ENCODE measurements around the gene KRTAP1-5. TPM values are rescaled to one million over a fixed set of nuclear protein-coding genes. Genes with fewer than 3 reads are reported as not detected.

KRTAP1-5 gene
- total RNA-seq, 1 donor from 2014 or later = not detected

DNA sequence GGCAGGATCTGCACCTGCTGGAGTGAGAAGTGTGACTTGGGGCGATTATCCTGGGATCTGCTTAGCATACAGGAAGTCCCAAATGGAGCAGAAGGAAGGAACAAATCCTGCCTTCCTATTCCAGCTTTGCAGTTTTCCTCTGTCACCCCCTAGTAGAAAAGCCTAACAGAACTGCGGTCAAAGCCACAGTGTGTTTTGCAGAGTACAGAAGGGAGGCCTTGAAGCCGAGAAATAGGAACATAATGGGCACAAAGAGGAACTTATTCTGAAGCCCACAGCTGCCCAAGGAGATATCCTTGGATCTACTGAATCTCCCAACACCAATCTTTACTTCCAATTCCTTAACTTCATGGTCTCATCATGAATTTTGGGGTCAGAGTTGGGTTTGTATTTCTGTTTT lies 8.5 kb downstream of the KRTAP1-5 start:
- Histone ChIP-seq H3K36me3 (no peaks in the 10 kb centered on the region), H3K9me3 (no peaks in the 10 kb centered on the region), H3K27ac (no peak overlapping the region), H3K4me3 (no peak overlapping the region), H3K4me1 (no peaks in the 10 kb centered on the region), H3K27me3 (ENCODE audit: low read depth) (no peaks in the 10 kb centered on the region)
- no peak for TF ChIP-seq CTCF (IDR thresholded peaks at IDR 0.05)
- no peak for DNase-seq
- intact Hi-C loops (cut with DNase I) = no loop called here
- ATAC-seq = no peak

DNA sequence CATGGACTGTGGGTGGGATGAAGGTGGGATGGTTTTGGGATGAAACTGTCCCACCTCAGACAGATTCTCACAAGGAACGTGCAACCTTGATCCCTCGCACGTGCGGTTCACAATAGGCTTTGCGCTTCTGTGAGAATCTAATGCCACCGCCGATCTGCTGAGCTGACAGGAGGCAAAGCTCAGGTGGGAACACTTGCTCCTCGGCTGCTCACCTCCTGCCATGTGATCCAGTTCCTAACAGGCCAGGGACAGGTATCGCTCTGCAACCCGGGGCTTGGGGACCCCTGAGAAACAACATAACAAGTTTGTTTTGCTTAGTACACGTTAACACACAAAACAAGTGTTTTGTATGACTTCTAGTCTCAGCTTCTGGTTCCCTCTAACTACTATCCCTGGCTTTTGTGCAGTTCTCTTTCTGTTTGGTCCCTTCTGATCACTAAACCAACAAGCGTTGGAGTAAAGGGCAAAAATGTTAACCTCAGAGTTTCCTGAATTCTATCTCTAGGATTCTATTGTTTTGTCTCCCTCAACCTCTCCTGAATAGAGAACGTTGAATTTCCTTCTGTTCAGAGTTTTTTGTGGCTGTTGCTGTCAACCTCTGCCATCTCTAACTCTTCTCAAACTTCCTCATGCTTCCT lies 10.3 kb downstream of the KRTAP1-5 start:
- H3K4me1 ChIP-seq = no peaks in the 10 kb centered on the region
- H3K9me3 ChIP-seq = no peaks in the 10 kb centered on the region
- no peak overlapping the region for H3K27ac ChIP-seq
- no peaks in the 10 kb centered on the region for H3K36me3 ChIP-seq
- ATAC-seq (no peak), DNase-seq (no peak)
- intact Hi-C loops (cut with DNase I) = no loop called here
- TF ChIP-seq CTCF (IDR thresholded peaks at IDR 0.05) = no peak
- no peak overlapping the region for H3K4me3 ChIP-seq
- no peaks in the 10 kb centered on the region for H3K27me3 ChIP-seq (ENCODE audit: low read depth)

DNA sequence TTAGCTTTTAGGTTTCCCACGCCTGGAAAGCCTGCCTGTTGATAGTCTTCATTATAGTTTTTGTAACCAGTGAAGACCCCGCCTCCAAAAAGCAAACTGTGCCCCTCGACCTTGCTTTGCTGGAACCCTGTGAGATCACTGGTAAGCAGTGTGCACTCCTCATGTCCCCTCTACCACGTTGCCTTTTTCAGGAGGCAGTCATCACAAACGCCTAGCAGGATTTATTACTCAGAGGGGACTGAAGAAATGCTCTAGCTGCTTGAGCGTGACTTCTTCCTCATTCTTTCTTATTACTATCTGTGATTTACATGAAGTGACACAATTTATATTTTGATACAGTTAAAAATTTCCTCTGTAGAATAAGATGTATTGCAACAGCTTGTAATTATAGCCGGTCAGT lies 11.6 kb downstream of the KRTAP1-5 start:
- no peak for TF ChIP-seq CTCF (IDR thresholded peaks at IDR 0.05)
- Histone ChIP-seq H3K27ac (no peak overlapping the region), H3K4me1 (no peaks in the 10 kb centered on the region), H3K27me3 (ENCODE audit: low read depth) (no peaks in the 10 kb centered on the region), H3K4me3 (no peak overlapping the region), H3K9me3 (no peaks in the 10 kb centered on the region), H3K36me3 (no peaks in the 10 kb centered on the region)
- intact Hi-C loops (cut with DNase I) = no loop called here
- no peak for DNase-seq
- ATAC-seq = no peak

GRCh38 chr17:41013606-41014005 lies 13.4 kb downstream of the KRTAP1-5 start:
- no peaks in the 10 kb centered on the region for H3K9me3 ChIP-seq
- H3K36me3 ChIP-seq = no peaks in the 10 kb centered on the region
- DNase-seq (no peak), ATAC-seq (no peak)
- H3K27ac ChIP-seq = no peak overlapping the region
- intact Hi-C loops (cut with DNase I) = no loop called here
- TF ChIP-seq CTCF (IDR thresholded peaks at IDR 0.05) = no peak
- no peaks in the 10 kb centered on the region for H3K4me1 ChIP-seq
- no peaks in the 10 kb centered on the region for H3K27me3 ChIP-seq (ENCODE audit: low read depth)
- H3K4me3 ChIP-seq = no peak overlapping the region

- TF ChIP-seq CTCF (IDR thresholded peaks at IDR 0.05) = no peak
- no peaks in the 10 kb centered on the region for H3K36me3 ChIP-seq
- intact Hi-C loops (cut with DNase I) = no loop called here
Observed at GRCh38 chr17:41013181-41013580, 13.8 kb downstream of the KRTAP1-5 start.

More at GRCh38 chr17:41013181-41013580, 13.8 kb downstream of the KRTAP1-5 start:
- Histone ChIP-seq H3K27ac (no peak overlapping the region), H3K4me3 (no peak overlapping the region), H3K9me3 (no peaks in the 10 kb centered on the region), H3K27me3 (ENCODE audit: low read depth) (no peaks in the 10 kb centered on the region), H3K4me1 (no peaks in the 10 kb centered on the region)
- ATAC-seq = no peak
- DNase-seq = no peak

Measured in lower lobe of right lung (tissue), 2 donors.